Naive thymus-derived CD4-positive, alpha-beta T cell (primary cell): ENCODE data around the gene ECSIT. TPM values are rescaled to one million over a fixed set of nuclear protein-coding genes. Genes with fewer than 3 reads are reported as not detected.

Experiments used
- ATAC-seq: fragments of 150-1000 bp; cut with Tn5 transposase; 2 replicates; pipeline ENCODE4 v1.10.0; 2021; ENCODE audit warnings: mild to moderate bottlenecking, moderate library complexity
- CTCF ChIA-PET: fragments of 350-600 bp; sonication (Branson Sonifier 250); formaldehyde crosslinking; loops from one replicate; lab custom pipeline; 2021; ENCODE audit warnings: antibody characterized with exemption; lab: Charles Lee
- POLR2A ChIA-PET: fragments of 350-600 bp; sonication (Branson Sonifier 250); formaldehyde crosslinking; loops from one replicate; lab custom pipeline; 2021; ENCODE audit warnings: antibody characterized with exemption, inconsistent platforms; lab: Charles Lee
- DNase-seq, 9 donors: peaks; one replicate each; pipeline versions ENCODE4 v3.0.0 to v3.0.0-alpha.2; 2020 to 2022; ENCODE audit warnings: mixed read lengths in 1 of 9
- H3K27ac ChIP-seq: one replicate; pipeline ENCODE4 v1.7.0; 2013; ENCODE audit warnings: mild to moderate bottlenecking, low read depth, low read length, moderate library complexity
- H3K27me3 ChIP-seq, 2 donors: one replicate each; pipeline ENCODE4 v1.7.0; 2013; ENCODE audit warnings: low read length in 2 of 2, mild to moderate bottlenecking in 2 of 2, moderate library complexity in 2 of 2; ENCODE audit not compliant: control insufficient read depth in 2 of 2, insufficient read depth in 2 of 2
- H3K36me3 ChIP-seq, 3 experiments: 1 replicate in 2 of 3; 2 replicates in 1 of 3; pipeline ENCODE4 v1.7.0; 2013; ENCODE audit warnings: low read length in 3 of 3, mild to moderate bottlenecking in 3 of 3, moderate library complexity in 1 of 3; ENCODE audit not compliant: insufficient read depth in 3 of 3, control insufficient read depth in 2 of 3
- H3K4me1 ChIP-seq, 2 donors: one replicate each; pipeline ENCODE4 v1.7.0; 2013; ENCODE audit warnings: low read length in 2 of 2, mild to moderate bottlenecking in 2 of 2, moderate library complexity in 1 of 2; ENCODE audit not compliant: control insufficient read depth in 2 of 2, insufficient read depth in 2 of 2
- H3K4me3 ChIP-seq: 2 replicates; pipeline ENCODE4 v1.7.0; 2013; ENCODE audit warnings: mild to moderate bottlenecking, low read length
- H3K9me3 ChIP-seq, 3 experiments: 1 replicate in 2 of 3; 2 replicates in 1 of 3; pipeline ENCODE4 v1.7.0; 2013; ENCODE audit warnings: low read length in 3 of 3; ENCODE audit not compliant: control insufficient read depth in 2 of 3
- H3K27ac Mint-ChIP-seq, 9 donors: one replicate each; pipeline ENCODE4 v1.8.0; 2020 to 2022; ENCODE audit warnings: mixed read lengths in 9 of 9, mild to moderate bottlenecking in 8 of 9, moderate library complexity in 5 of 9, inconsistent platforms in 2 of 9
- H3K27me3 Mint-ChIP-seq, 5 donors: one replicate each; pipeline ENCODE4 v1.8.0; 2021 to 2022; ENCODE audit warnings: mixed read lengths in 5 of 5, mild to moderate bottlenecking in 1 of 5
- H3K36me3 Mint-ChIP-seq, 5 donors: one replicate each; pipeline ENCODE4 v1.8.0; 2020 to 2022; ENCODE audit warnings: mixed read lengths in 5 of 5, mild to moderate bottlenecking in 3 of 5, inconsistent platforms in 1 of 5
- H3K4me1 Mint-ChIP-seq, 7 donors: one replicate each; pipeline ENCODE4 v1.8.0; 2020 to 2022; ENCODE audit warnings: mixed read lengths in 7 of 7, mild to moderate bottlenecking in 3 of 7, inconsistent platforms in 1 of 7
- H3K4me3 Mint-ChIP-seq, 10 donors: one replicate each; pipeline ENCODE4 v1.8.0; 2020 to 2022; ENCODE audit warnings: mild to moderate bottlenecking in 10 of 10, mixed read lengths in 10 of 10, moderate library complexity in 6 of 10, inconsistent platforms in 2 of 10
- H3K9me3 Mint-ChIP-seq, 11 donors: one replicate each; pipeline ENCODE4 v1.8.0; 2020 to 2022; ENCODE audit warnings: mixed read lengths in 11 of 11, mild to moderate bottlenecking in 4 of 11, inconsistent platforms in 1 of 11, moderate library complexity in 1 of 11
- intact Hi-C, 2 donors: fragments of 100-400 bp; cut with micrococcal nuclease; formaldehyde crosslinking; loops; one replicate each; pipeline ENCODE4 v1.15.1; 2023
- polyA plus RNA-seq, 2 donors: library from polyadenylated mRNA; unstranded; fragments of 300-500 nt; fragmentation: Illumina TruSeq; gene quantifications; one replicate each; pipeline ENCODE4 v1.2.3, GENCODE V29; 2021
- total RNA-seq, 6 experiments: library from RNA in 5 of 6; stranded (reverse) in 5 of 6; gene quantifications; 1 replicate in 5 of 6; 2 replicates in 1 of 6; pipeline ENCODE4 v1.2.3 and lab custom pipeline; 2021 to 2026

ECSIT gene
- total and polyA plus RNA-seq, 7 experiments from 2014 or later: 25.8 to 50.3 (median 36.0) TPM

- ChIA-PET POLR2A (no interaction called here), CTCF (no interaction called here)
- intact Hi-C loops: no loop called here
- ATAC-seq (no peak), DNase-seq (no peak)
- Histone ChIP-seq H3K9me3 (no peaks in the 10 kb centered on the region), H3K4me1 (peaks cover 5% of the 10 kb centered on the region in 2 donors), H3K27ac (no peak overlapping the region), H3K4me3 (no peak overlapping the region), H3K27me3 (peaks cover 0 to 3% of the 10 kb centered on the region in 2 donors), H3K36me3 (no peaks in the 10 kb centered on the region)
- no peaks in the 10 kb centered on the region for H3K9me3 Mint-ChIP-seq
- no peaks in the 10 kb centered on the region for H3K36me3 Mint-ChIP-seq
- H3K27ac Mint-ChIP-seq: no peak overlapping the region
- peaks cover 11 to 28% (median 21%) of the 10 kb centered on the region in 5 donors for H3K27me3 Mint-ChIP-seq
- no peak overlapping the region for H3K4me3 Mint-ChIP-seq
- H3K4me1 Mint-ChIP-seq: peaks cover 1 to 12% (median 9%) of the 10 kb centered on the region in 7 donors
Measured at GRCh38 chr19:11540645-11541044, 11.7 kb upstream of the ECSIT start.

GRCh38 chr19:11539495-11540365, 10.8 kb upstream of the ECSIT start:
- no peaks in the 10 kb centered on the region for H3K9me3 Mint-ChIP-seq
- ChIA-PET CTCF (interaction anchor here (0.6 kb wide), 2 partner anchors 25 to 1104 kb away, joined by 3 read pairs; no protein-coding TSS in a partner anchor), POLR2A (interaction anchor here (0.5 kb wide), 1 partner anchor 10 kb away, joined by 3 read pairs; no protein-coding TSS in a partner anchor)
- Histone ChIP-seq H3K9me3 (no peaks in the 10 kb centered on the region), H3K36me3 (no peaks in the 10 kb centered on the region), H3K27ac (no peak overlapping the region), H3K4me3 (no peak overlapping the region), H3K27me3 (peaks cover 0 to 3% of the 10 kb centered on the region in 2 donors), H3K4me1 (peaks cover 5% of the 10 kb centered on the region in 2 donors)
- ATAC-seq: no peak
- no peaks in the 10 kb centered on the region for H3K36me3 Mint-ChIP-seq
- H3K4me1 Mint-ChIP-seq: peaks cover 7 to 18% (median 13%) of the 10 kb centered on the region in 7 donors
- peaks cover 11 to 33% (median 18%) of the 10 kb centered on the region in 5 donors for H3K27me3 Mint-ChIP-seq
- peak overlapping the region in 2 of 9 donors; percentile 61 to 82 for H3K27ac Mint-ChIP-seq
- intact Hi-C loops: no loop called here
- no peak overlapping the region for H3K4me3 Mint-ChIP-seq
- DNase-seq: no peak

- Histone ChIP-seq H3K9me3 (no peaks in the 10 kb centered on the region), H3K4me1 (peaks cover 5% of the 10 kb centered on the region in 2 donors), H3K36me3 (no peaks in the 10 kb centered on the region), H3K27ac (no peak within 1 kb of the TSS), H3K27me3 (peaks cover 0 to 3% of the 10 kb centered on the region in 2 donors), H3K4me3 (no peak within 1 kb of the TSS)
- no peaks in the 10 kb centered on the region for H3K9me3 Mint-ChIP-seq
- H3K36me3 Mint-ChIP-seq: no peaks in the 10 kb centered on the region
- H3K4me3 Mint-ChIP-seq: peak within 1 kb of the TSS in 1 of 10 donors; percentile 60
- intact Hi-C loops: no loop called here
- ChIA-PET CTCF (no interaction called here), POLR2A (no interaction called here)
- H3K4me1 Mint-ChIP-seq: peaks cover 12 to 22% (median 16%) of the 10 kb centered on the region in 7 donors
- peaks cover 11 to 39% (median 16%) of the 10 kb centered on the region in 5 donors for H3K27me3 Mint-ChIP-seq
- ATAC-seq (no peak), DNase-seq (no peak)
- peak within 1 kb of the TSS in 4 of 9 donors; percentile 33 to 82 (median 61) for H3K27ac Mint-ChIP-seq
Measured at GRCh38 chr19:11538232-11539036, 9.5 kb upstream of the ECSIT start, which contains the start of gene CNN1. TSS of gene CNN1 (plus strand) at chr19:11538851. CDS start at chr19:11538928, 77 bp downstream.

GRCh38 chr19:11535792-11536595, 7.1 kb upstream of the ECSIT start:
- Mint-ChIP-seq H3K27ac (peak overlapping the region in 8 of 9 donors; percentile 2 to 88 (median 60)), H3K36me3 (no peaks in the 10 kb centered on the region), H3K9me3 (no peaks in the 10 kb centered on the region), H3K4me1 (peaks cover 12 to 22% (median 16%) of the 10 kb centered on the region in 7 donors), H3K27me3 (peaks cover 11 to 36% (median 16%) of the 10 kb centered on the region in 5 donors), H3K4me3 (peak overlapping the region; percentile 59 to 88 (median 74))
- peaks cover 0 to 3% of the 10 kb centered on the region in 2 donors for H3K27me3 ChIP-seq
- peak overlapping the region; percentile 43 for H3K27ac ChIP-seq
- no peaks in the 10 kb centered on the region for H3K9me3 ChIP-seq
- no peaks in the 10 kb centered on the region for H3K36me3 ChIP-seq
- intact Hi-C loops: loop anchor here (1.0 to 2.0 kb wide), 6 partner anchors 8 to 605 kb away; partner anchors contain the start of genes ELOF1 (in 1 of the 2), ZNF20 (in 1 of the 2) and ZNF653 (in 1 of the 2)
- peak overlapping the region; percentile 52 for H3K4me3 ChIP-seq
- CTCF ChIA-PET: interaction anchor here (1.0 to 1.5 kb wide), 4 partner anchors 23 to 54 kb away, joined by 3 to 5 read pairs (median 4); partner anchors contain the start of gene ELOF1
- POLR2A ChIA-PET: interaction anchor here (0.8 to 1.2 kb wide), 2 partner anchors 22 to 45 kb away, joined by 3 to 4 read pairs; no protein-coding TSS in a partner anchor
- DNase-seq (peak; percentile 59 to 95 (median 68)), ATAC-seq (peak; percentile 95)
- peaks cover 5% of the 10 kb centered on the region in 2 donors for H3K4me1 ChIP-seq

GRCh38 chr19:11534948-11535347, 6.0 kb upstream of the ECSIT start:
- Mint-ChIP-seq H3K4me1 (peaks cover 12 to 23% (median 16%) of the 10 kb centered on the region in 7 donors), H3K27ac (peak overlapping the region in 8 of 9 donors; percentile 23 to 78 (median 64)), H3K36me3 (no peaks in the 10 kb centered on the region), H3K4me3 (peak overlapping the region in 3 of 10 donors; percentile 44 to 67 (median 53)), H3K9me3 (no peaks in the 10 kb centered on the region), H3K27me3 (peaks cover 6 to 31% (median 11%) of the 10 kb centered on the region in 5 donors)
- no peak for DNase-seq
- no peak overlapping the region for H3K4me3 ChIP-seq
- peaks cover 5% of the 10 kb centered on the region in 2 donors for H3K4me1 ChIP-seq
- peaks cover 0 to 3% of the 10 kb centered on the region in 2 donors for H3K27me3 ChIP-seq
- no peak for ATAC-seq
- intact Hi-C loops: no loop called here
- ChIA-PET POLR2A (no interaction called here), CTCF (no interaction called here)
- no peaks in the 10 kb centered on the region for H3K9me3 ChIP-seq
- H3K36me3 ChIP-seq: no peaks in the 10 kb centered on the region
- H3K27ac ChIP-seq: no peak overlapping the region
